GM21737 (cell line): ENCODE results near the gene ZNF22.

Source experiments
- ATAC-seq: cut with Tn5 transposase; IDR thresholded peaks from one replicate; pipeline ENCODE4 v1.9.1; 2021; ENCODE audit warnings: mild to moderate bottlenecking, moderate library complexity; ENCODE audit not compliant: unreplicated experiment

Gene ZNF22

GRCh38 chr10:44963772-44964633 lies 36.7 kb upstream of the ZNF22 start:
- no peak for ATAC-seq

DNA sequence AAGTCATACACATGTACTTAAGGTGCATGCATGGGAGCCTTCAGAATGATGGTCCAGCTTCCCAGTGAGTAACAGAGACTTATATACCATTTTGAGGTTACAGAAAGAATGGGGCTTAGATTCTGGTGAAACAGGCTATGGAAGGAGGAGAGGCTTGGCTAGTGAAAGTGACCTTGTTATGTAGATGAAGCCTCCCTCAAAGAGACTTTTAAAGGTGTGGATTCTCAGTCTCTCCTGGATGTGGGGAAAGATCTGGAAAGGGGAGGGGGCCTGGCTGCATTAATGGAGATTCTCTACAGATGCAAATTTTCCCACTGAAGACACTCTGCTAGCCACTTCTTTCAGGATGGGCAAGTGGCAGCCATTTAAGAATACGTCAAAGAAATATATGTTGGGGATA lies 35.6 kb upstream of the ZNF22 start:
- ATAC-seq: no peak

DNA sequence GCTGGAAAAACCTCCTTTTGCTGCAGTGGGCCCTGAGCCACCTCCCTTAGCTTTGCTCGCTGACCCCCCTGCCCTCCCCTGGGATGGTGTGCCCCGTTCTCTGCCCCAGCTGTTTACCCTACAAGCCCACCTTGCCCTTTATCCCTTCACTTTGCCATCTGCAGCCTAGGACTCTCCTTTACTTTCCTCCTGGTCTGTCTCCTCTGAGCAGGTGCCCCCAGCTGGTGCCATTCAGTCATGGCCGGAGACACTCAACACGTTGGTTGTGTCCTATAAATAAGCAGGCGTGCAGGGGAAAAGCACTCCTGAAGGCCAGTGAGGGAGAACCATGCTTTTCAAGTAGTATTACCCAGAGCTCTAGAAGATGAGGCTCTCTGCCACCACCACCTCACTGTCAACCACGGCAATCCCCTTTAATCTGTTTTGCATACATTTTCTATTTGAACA lies 35.0 kb upstream of the ZNF22 start:
- peak; percentile 30 for ATAC-seq

DNA sequence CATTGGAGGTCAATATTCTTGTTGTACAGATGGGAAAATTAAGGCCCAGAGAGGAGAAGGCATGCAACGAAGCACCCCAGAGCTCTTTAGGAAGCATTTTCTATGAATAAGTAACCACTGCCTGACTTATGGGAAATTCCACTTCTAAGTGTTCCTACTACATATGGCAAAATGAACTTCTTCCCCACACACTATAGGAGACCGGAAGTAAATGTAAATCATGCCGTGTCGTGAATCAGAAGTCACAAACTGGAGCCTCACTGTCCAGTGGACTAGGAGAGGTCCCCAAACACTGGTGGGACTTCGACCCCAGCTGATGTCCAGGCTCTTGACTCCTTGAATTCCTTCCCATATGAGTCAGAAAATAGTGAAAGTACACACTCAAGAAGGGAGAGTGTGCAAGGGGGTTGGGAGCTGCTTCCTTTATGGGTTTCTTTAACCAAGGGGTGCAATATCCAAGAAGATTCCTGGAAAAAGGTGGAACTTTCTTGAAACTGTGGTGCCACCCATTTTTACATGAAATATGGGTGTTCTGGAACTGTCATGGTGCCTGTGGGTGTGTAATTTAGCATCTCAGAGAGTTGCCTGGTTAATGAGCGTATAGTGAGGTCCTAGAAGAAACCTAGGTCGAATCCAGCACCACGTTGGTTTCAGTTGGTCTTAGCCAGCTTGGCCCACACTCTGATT lies 34.5 kb upstream of the ZNF22 start:
- ATAC-seq: peak; percentile 21

GRCh38 chr10:44966816-44967509 lies 33.8 kb upstream of the ZNF22 start:
- ATAC-seq: no peak

DNA sequence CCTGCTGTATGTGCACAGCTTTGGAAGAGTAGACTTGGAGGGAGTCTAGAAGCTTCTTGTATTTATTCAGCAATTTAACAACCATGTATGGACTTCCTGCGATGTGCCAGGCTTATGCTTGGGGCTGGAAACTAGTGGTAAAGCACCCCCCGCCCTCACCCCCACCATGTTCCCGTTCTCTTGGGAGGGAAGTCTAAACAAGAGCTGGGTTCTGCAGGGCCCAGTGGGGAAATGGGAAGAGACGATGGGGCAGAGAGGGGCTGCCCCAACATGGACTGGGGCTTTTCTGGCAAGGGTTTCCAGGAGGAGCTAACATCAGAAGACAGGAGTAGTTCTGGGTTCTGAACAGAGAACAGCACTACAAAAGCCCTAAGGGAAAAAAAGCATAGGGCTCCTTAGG lies 33.1 kb upstream of the ZNF22 start:
- no peak for ATAC-seq

DNA sequence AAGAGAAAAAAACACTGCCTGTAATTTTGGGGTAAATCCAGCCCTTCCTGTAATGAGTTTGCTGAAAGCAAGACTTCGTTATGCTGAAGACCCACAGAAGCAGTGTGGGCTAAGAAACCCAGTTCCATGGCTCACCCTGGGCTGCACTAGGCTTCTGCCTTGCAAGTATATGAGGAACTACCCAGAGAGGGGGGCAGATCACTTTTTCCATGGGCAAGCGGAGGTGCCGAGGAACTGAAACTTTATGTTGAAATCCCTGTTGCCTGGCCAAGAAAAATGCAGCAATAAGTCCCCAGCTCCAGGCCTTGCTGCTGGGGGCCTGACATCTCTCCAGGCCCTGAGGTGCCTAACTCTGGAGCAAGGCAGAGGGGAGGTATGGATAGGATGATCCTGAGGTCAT lies 32.6 kb upstream of the ZNF22 start:
- no peak for ATAC-seq

DNA sequence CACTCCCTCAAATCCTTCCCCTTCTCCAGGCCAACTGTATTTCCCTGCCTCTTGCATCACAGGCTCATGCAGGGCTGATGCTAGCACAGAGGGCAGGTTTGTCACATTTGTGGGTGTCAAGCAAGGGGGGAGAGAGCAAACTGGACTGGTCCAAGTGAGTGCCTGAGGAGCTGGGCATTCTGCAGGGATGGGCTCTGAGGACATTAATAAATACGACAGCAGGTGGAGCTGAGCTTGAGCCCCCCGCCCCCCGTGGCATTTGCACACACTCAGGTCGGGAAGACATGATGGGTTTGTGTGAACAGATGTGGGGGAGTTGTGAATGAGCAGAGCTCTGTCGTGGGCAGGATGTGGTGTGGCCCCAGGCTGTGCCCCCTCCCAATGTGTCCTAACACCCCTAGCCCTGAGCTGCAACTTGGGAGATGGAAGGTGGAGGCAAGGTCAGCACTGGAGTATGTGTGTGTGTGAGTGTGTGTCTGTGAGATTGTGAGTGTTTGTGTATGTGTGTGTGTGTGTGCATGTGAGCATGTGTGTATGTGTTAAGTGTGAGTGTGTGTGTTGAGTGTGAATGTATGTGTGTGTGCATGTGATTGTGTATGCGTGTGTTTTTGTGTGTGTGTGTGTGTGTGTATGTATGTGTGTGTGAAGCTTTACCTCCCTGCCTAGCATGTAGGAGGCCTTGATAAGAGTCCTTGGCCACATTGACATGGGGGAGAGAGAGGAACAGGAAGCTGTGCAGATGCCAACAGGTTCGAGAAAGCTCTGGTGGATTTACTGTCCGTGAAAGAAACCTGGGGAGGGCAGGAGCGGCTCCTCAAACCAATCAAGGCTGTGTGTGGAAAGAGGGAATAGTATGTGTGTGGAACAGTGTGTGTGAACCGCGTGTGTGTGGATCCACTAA lies 32.0 kb upstream of the ZNF22 start:
- no peak for ATAC-seq

DNA sequence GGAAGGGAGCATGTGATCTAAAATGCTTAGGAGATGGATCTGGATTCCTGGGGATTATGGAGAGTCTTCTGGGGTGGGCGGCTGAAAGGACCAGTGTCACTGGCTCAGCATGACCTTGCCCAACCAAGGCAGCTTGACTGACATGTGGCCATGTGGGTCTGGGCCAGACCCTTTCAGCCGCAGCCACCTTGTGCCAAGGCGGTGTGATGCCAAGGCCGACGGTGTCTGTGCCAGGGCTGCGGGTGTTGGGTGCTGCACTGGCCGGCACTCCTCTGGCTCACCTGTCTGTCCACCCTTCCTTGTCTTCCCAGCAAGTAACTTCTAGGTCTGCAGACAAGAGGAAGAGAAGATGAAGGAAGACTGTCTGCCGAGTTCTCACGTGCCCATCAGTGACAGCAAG lies 30.9 kb upstream of the ZNF22 start:
- no peak for ATAC-seq

- ATAC-seq: no peak
These were observed 29.8 kb upstream of the ZNF22 start for GRCh38 chr10:44970812-44971395.

- ATAC-seq: no peak
These were observed 29.3 kb upstream of the ZNF22 start for GRCh38 chr10:44971434-44971833.

- ATAC-seq: no peak
These were observed 28.6 kb upstream of the ZNF22 start for GRCh38 chr10:44971935-44972757.

DNA sequence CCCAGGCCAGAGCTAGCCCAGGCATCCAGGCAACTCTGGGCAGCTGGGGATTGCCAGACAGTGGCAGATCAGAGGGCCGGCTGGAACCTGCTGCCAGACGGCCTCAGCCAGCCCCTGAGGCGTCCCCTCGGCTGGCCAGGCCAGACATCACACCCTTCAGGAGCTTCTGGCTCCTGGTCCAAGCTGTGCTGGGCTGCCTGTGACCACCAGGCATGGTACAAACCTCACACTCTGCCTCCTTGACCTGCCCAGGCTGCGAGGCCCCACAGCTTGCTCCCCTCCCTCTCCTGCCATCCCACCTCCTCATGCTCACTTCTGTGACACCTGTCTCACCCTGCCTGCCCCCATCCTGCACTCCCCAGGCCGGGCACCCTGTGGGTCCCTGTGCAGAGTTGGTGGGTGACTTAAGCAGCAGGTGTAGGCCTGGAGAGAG lies 27.8 kb upstream of the ZNF22 start:
- no peak for ATAC-seq

DNA sequence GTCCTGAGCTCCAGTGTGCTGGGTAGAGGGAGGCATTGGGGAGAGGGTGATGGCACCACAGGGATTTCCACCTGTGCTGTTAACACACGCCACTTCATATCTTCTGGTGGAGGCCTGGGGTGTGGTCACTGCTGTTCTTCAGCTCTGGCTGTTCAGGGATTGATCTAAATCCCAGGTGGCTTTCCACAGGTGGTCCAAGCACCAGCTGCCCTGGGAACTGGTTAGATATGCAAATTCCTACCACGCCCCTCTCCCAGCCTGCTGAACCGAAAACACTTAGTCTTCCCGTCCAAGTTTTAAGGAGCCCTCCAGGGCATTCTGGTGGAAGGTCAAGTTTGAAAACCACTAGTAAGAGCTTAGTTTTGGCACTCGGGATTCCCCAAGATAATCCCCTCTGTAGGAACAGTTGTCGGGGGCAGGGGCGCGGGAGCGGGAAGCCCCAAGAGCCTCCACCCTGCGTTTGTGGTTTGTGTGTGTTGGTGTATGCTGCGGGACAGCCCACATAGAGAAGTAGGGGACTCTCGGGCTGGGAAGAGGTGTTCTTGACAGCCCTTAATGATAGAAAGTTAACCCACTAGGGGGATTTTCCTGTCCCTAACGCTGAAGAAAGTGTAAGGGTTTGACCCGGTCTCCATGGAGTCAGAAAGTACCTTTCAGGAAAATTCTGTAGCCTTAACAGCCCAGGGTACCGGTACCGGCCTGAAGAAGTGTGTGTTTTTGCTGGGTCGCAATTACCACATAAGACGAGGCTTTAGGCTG lies 27.2 kb upstream of the ZNF22 start:
- ATAC-seq: no peak

DNA sequence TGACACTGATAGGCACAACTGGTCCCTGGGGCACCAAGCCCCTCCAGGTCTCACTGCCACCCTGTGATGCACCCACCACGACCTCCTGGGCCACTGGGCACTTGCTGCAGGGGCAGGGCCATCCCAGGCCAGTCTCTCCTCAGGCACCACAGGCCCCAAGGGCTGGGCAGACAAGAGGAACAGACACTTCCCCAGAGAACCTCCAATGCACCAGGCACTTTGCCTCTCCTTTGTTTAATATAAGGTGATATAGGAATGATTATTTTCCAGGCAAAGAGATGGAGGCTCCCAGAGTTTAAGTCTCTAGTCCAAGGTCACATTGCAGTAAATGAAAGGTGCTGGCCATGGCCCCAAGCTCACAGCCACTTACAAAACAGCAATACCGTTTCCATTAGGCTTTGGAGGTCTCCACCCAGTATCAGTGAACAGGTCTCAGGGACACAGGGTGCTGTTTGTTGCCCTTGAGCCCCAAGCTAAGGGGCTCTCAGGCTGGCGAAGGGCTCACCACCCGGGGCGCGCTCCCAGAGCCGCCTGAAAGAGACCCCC lies 26.6 kb upstream of the ZNF22 start:
- no peak for ATAC-seq

GRCh38 chr10:44974628-44975430 lies 25.9 kb upstream of the ZNF22 start:
- ATAC-seq: peak; percentile 73
